G401 (cell line): ENCODE data around the gene HOXA4. TPM values are rescaled to one million over a fixed set of nuclear protein-coding genes. Genes with fewer than 3 reads are reported as not detected.
A peak's percentile ranks its signal among the peaks of the same experiment; 100 is the strongest.

Experiments used
- DNase-seq: peaks from one replicate; pipeline ENCODE4 v3.0.0-alpha.2; 2015; ENCODE audit warnings: low spot score
- in situ Hi-C: cut with HindIII; loops from 2 replicates; pipeline ENCODE4 v1.10.0; 2016; ENCODE audit warnings: low sequenced_read_pairs, mixed read lengths
- total RNA-seq: library from RNA; depleted of rRNA; stranded (reverse); fragments of >200 nt; shearing (Covaris generic); gene quantifications from 2 replicates; pipeline ENCODE4 v1.2.3, GENCODE V29; 2014

The HOXA4 gene
- total RNA-seq, 1 experiment from 2014 or later, result not detected

GRCh38 chr7:27160145-27160545, 29.6 kb upstream of the HOXA4 start:
- no peak for DNase-seq
- in situ Hi-C loops, result loop anchor here (5.0 kb wide), 1 partner anchor 33 kb away; no protein-coding TSS in a partner anchor

- DNase-seq, result no peak
- in situ Hi-C loops, result loop anchor here (5.0 kb wide), 1 partner anchor 32 kb away; no protein-coding TSS in a partner anchor
Measured at GRCh38 chr7:27159266-27160144, 28.9 kb upstream of the HOXA4 start.

- no peak for DNase-seq
- in situ Hi-C loops, result no loop called here
Measured at GRCh38 chr7:27158436-27159265, 28.1 kb upstream of the HOXA4 start.

GRCh38 chr7:27157702-27158431, 27.3 kb upstream of the HOXA4 start:
- in situ Hi-C loops, result no loop called here
- no peak for DNase-seq

GRCh38 chr7:27156916-27157701, 26.6 kb upstream of the HOXA4 start:
- DNase-seq, result no peak
- in situ Hi-C loops, result no loop called here

GRCh38 chr7:27156508-27156898, 25.9 kb upstream of the HOXA4 start, which contains the start of gene HOXA7:
TSS of gene HOXA7 (minus strand) at chr7:27156675. CDS start at chr7:27156545, 130 bp downstream.
- in situ Hi-C loops, result no loop called here
- DNase-seq, result no peak

- in situ Hi-C loops, result no loop called here
- DNase-seq, result no peak
Measured at GRCh38 chr7:27155816-27156507, 25.4 kb upstream of the HOXA4 start.

- DNase-seq, result no peak
- in situ Hi-C loops, result no loop called here
Measured at GRCh38 chr7:27154901-27155815, 24.6 kb upstream of the HOXA4 start.

- in situ Hi-C loops, result no loop called here
- DNase-seq, result no peak
Measured at GRCh38 chr7:27154369-27154768, 23.8 kb upstream of the HOXA4 start.

GRCh38 chr7:27153526-27153925, 23.0 kb upstream of the HOXA4 start:
- no peak for DNase-seq
- in situ Hi-C loops, result no loop called here

- in situ Hi-C loops, result no loop called here
- DNase-seq, result no peak
Measured at GRCh38 chr7:27152816-27153442, 22.4 kb upstream of the HOXA4 start.

- in situ Hi-C loops, result no loop called here
- DNase-seq, result no peak
Measured at GRCh38 chr7:27151931-27152815, 21.6 kb upstream of the HOXA4 start, which contains the start of gene HOXA3. TSS of gene HOXA3 (minus strand) at chr7:27152583. CDS start at chr7:27110640, 41,943 bp downstream.

GRCh38 chr7:27151341-27151930, 20.9 kb upstream of the HOXA4 start:
- DNase-seq, result no peak
- in situ Hi-C loops, result no loop called here

GRCh38 chr7:27150568-27151340, 20.2 kb upstream of the HOXA4 start:
- DNase-seq, result peak; percentile 51
- in situ Hi-C loops, result no loop called here
